Keratinocyte (primary cell): Measurements from ENCODE around the gene TLE1.

ENCODE experiments used
- EZH2 ChIP-seq: IDR thresholded peaks from one replicate; pipeline ENCODE4 v1.6.1; 2012; ENCODE audit warnings: inconsistent platforms, mild to moderate bottlenecking, low read length, moderate library complexity
- TF ChIP-seq, protein P1 (sequence below), 3 experiments: IDR thresholded peaks in 1 of 3; conservative IDR thresholded peaks in 1 of 3; optimal IDR thresholded peaks in 1 of 3; 2 replicates in 2 of 3; 3 replicates in 1 of 3; pipeline versions ENCODE3 to v1.5.1; 2011; ENCODE audit warnings: low read length in 3 of 3, mild to moderate bottlenecking in 3 of 3, moderate library complexity in 2 of 3, control low read depth in 1 of 3, inconsistent platforms in 1 of 3; ENCODE audit not compliant: insufficient read depth in 2 of 3; ENCODE audit errors: extremely low read depth in 1 of 3

- TF ChIP-seq, protein P1, sequence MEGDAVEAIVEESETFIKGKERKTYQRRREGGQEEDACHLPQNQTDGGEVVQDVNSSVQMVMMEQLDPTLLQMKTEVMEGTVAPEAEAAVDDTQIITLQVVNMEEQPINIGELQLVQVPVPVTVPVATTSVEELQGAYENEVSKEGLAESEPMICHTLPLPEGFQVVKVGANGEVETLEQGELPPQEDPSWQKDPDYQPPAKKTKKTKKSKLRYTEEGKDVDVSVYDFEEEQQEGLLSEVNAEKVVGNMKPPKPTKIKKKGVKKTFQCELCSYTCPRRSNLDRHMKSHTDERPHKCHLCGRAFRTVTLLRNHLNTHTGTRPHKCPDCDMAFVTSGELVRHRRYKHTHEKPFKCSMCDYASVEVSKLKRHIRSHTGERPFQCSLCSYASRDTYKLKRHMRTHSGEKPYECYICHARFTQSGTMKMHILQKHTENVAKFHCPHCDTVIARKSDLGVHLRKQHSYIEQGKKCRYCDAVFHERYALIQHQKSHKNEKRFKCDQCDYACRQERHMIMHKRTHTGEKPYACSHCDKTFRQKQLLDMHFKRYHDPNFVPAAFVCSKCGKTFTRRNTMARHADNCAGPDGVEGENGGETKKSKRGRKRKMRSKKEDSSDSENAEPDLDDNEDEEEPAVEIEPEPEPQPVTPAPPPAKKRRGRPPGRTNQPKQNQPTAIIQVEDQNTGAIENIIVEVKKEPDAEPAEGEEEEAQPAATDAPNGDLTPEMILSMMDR (optimal IDR thresholded peaks at IDR 0.05 in 1 of 3, IDR thresholded peaks at IDR 0.05 in 1 of 3, conservative IDR thresholded peaks at IDR 0.05 in 1 of 3; ENCODE audit: extremely low read depth in 1 of 3, insufficient read depth in 2 of 3, low read length in 3 of 3): no peak
- TF ChIP-seq EZH2: no peak
Observed at GRCh38 chr9:81595887-81596543, 93.3 kb downstream of the TLE1 start.
